Measurements from ENCODE around the gene TBC1D10B.

Gene TBC1D10B

GRCh38 chr16:30372725-30373124, 2.4 kb upstream of the TBC1D10B start:
- no peak for DNase-seq

GRCh38 chr16:30372038-30372712, 1.9 kb upstream of the TBC1D10B start:
- no peak for DNase-seq

- DNase-seq = no peak
Measured at GRCh38 chr16:30371248-30371816, 1.0 kb upstream of the TBC1D10B start.

GRCh38 chr16:30369938-30370455, 297 bp downstream of the TBC1D10B start:
- no peak for DNase-seq

GRCh38 chr16:30369091-30369937, 980 bp downstream of the TBC1D10B start:
- peak in 1 of 6 experiments; percentile 29 for DNase-seq

- DNase-seq = no peak
Measured at GRCh38 chr16:30368792-30369090, 1.6 kb downstream of the TBC1D10B start.

GRCh38 chr16:30368122-30368791, 2.0 kb downstream of the TBC1D10B start:
- no peak for DNase-seq

GRCh38 chr16:30367349-30368009, 2.8 kb downstream of the TBC1D10B start:
- no peak for DNase-seq

- DNase-seq = no peak
Measured at GRCh38 chr16:30366511-30366910, 3.8 kb downstream of the TBC1D10B start.

GRCh38 chr16:30365200-30365599, 5.1 kb downstream of the TBC1D10B start:
- DNase-seq = no peak

GRCh38 chr16:30361180-30361579, 9.1 kb downstream of the TBC1D10B start:
- no peak for DNase-seq

GRCh38 chr16:30359871-30360170, 10.5 kb downstream of the TBC1D10B start:
- DNase-seq = peak in 3 of 6 experiments; percentile 32 to 61 (median 58)

- DNase-seq = no peak
Measured at GRCh38 chr16:30358990-30359870, 11.1 kb downstream of the TBC1D10B start.

- no peak for DNase-seq
Measured at GRCh38 chr16:30358577-30358936, 11.7 kb downstream of the TBC1D10B start.

GRCh38 chr16:30357715-30358576, 12.3 kb downstream of the TBC1D10B start:
- DNase-seq = no peak

- DNase-seq = no peak
Measured at GRCh38 chr16:30357085-30357714, 13.1 kb downstream of the TBC1D10B start.

- no peak for DNase-seq
Measured at GRCh38 chr16:30356401-30357084, 13.8 kb downstream of the TBC1D10B start.

GRCh38 chr16:30355954-30356308, 14.4 kb downstream of the TBC1D10B start:
- DNase-seq = no peak

- DNase-seq = peak; percentile 74 to 87 (median 82)
Measured at GRCh38 chr16:30355144-30355953, 14.9 kb downstream of the TBC1D10B start, which contains the start of gene CD2BP2. TSS of gene CD2BP2 (minus strand) at chr16:30355308. CDS start at chr16:30354681, 627 bp downstream.
